Stimulated activated CD8-positive, alpha-beta memory T cell treated with anti-CD3 and anti-CD28 coated beads, Interleukin-7, amount 100 ng/mL, for 1 hour (primary cell): Measurements from ENCODE around the gene ZNF692.

Source experiments
- DNase-seq, 2 donors: peaks; one replicate each; pipeline ENCODE4 v3.0.0-alpha.2; 2020; ENCODE audit warnings: low read depth in 2 of 2

ZNF692 gene

GRCh38 chr1:248825573-248825908 is 33.3 kb downstream of the ZNF692 start:
- no peak for DNase-seq

GRCh38 chr1:248825136-248825535 is 33.7 kb downstream of the ZNF692 start:
- no peak for DNase-seq

GRCh38 chr1:248824701-248825100 is 34.2 kb downstream of the ZNF692 start:
- DNase-seq = no peak

GRCh38 chr1:248824301-248824700 is 34.6 kb downstream of the ZNF692 start:
- DNase-seq = no peak

GRCh38 chr1:248823517-248824001 is 35.3 kb downstream of the ZNF692 start:
- DNase-seq = no peak

GRCh38 chr1:248822148-248823032 is 36.5 kb downstream of the ZNF692 start:
- no peak for DNase-seq

- no peak for DNase-seq
These were observed 37.2 kb downstream of the ZNF692 start for GRCh38 chr1:248821641-248822040.

GRCh38 chr1:248821101-248821500 is 37.8 kb downstream of the ZNF692 start:
- no peak for DNase-seq

- no peak for DNase-seq
These were observed 38.8 kb downstream of the ZNF692 start for GRCh38 chr1:248820041-248820585.

GRCh38 chr1:248818505-248819374 is 40.1 kb downstream of the ZNF692 start:
- no peak for DNase-seq

- no peak for DNase-seq
These were observed 41.8 kb downstream of the ZNF692 start for GRCh38 chr1:248817065-248817464.

GRCh38 chr1:248816042-248816851 is 42.6 kb downstream of the ZNF692 start:
- DNase-seq = no peak

GRCh38 chr1:248815407-248816034 is 43.4 kb downstream of the ZNF692 start:
- DNase-seq = no peak

GRCh38 chr1:248814351-248814750 is 44.5 kb downstream of the ZNF692 start:
- DNase-seq = no peak

- DNase-seq = no peak
These were observed 45.3 kb downstream of the ZNF692 start for GRCh38 chr1:248813546-248813945.

- no peak for DNase-seq
These were observed 46.0 kb downstream of the ZNF692 start for GRCh38 chr1:248812736-248813425.

- no peak for DNase-seq
These were observed 47.1 kb downstream of the ZNF692 start for GRCh38 chr1:248811514-248812490.

- no peak for DNase-seq
These were observed 48.0 kb downstream of the ZNF692 start for GRCh38 chr1:248810727-248811513.
